Left ventricle myocardium superior (tissue), 1 donor: ENCODE results near the gene ADAMTS2. TPM values are rescaled to one million over a fixed set of nuclear protein-coding genes. Genes with fewer than 3 reads are reported as not detected.
"Not testable (repeated sequence)": the region's sequence is repeated elsewhere in the genome, so short reads cannot be mapped to it uniquely, and the experiment has no call there.

Source experiments
- ATAC-seq: fragments of 200-7000 bp; cut with Tn5 transposase; one replicate; pipeline ENCODE4 v1.9.1; 2020; ENCODE audit warnings: mild to moderate bottlenecking, moderate library complexity
- DNase-seq: peaks from one replicate; pipeline ENCODE4 v3.0.0-alpha.2; 2020
- intact Hi-C: fragments of 100-400 bp; cut with micrococcal nuclease; formaldehyde crosslinking; loops from one replicate; pipeline ENCODE4 v1.11.0; 2022
- total RNA-seq: library from RNA; stranded (reverse); fragmentation: NEBNext Ultra II Directional; extraction: Animal tissue kit (Norgen Biotek cat#: 25700); gene quantifications from one replicate; pipeline ENCODE4 v1.2.1, GENCODE V29; 2021
- donor health status: DM: no; HTN: yes; CAD: no; lungs with severe emphysema.

The ADAMTS2 gene
- total RNA-seq, 1 donor from 2014 or later, result 4.3 TPM

DNA sequence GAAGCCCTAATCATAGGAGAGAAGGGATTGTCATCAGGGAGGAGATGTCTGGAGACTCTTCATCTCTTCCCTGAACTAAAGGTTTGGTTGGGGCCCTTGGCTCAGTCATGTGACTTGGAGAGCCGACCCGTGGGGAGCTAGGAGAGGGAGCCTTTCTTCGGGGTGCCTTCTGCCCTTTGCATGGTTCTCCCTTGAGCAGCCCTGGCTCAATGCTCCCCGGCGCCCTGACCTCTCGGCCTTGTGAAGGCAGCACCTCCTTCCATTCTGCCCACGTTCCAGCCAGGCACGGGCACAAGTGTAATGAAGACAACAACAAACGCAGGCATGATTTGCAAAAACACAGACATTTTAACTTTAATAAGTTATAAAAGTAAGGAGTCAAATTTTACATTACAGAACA lies 234.7 kb downstream of the ADAMTS2 start:
- intact Hi-C loops, result no loop called here
- no peak for DNase-seq
- ATAC-seq, result no peak

DNA sequence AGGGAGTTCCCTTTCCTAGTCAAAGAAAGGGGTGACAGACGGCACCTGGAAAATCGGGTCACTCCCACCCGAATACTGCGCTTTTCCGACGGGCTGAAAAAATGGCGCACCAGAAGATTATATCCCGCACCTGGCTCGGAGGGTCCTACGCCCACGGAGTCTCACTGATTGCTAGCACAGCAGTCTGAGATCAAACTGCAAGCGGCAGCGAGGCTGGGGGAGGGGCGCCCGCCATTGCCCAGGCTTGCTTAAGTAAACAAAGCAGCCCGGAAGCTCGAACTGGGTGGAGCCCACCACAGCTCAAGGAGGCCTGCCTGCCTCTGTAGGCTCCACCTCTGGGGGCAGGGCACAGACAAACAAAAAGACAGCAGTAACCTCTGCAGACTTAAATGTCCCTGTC lies 244.0 kb downstream of the ADAMTS2 start:
- DNase-seq, intact Hi-C loops, ATAC-seq: not testable (repeated sequence)

DNA sequence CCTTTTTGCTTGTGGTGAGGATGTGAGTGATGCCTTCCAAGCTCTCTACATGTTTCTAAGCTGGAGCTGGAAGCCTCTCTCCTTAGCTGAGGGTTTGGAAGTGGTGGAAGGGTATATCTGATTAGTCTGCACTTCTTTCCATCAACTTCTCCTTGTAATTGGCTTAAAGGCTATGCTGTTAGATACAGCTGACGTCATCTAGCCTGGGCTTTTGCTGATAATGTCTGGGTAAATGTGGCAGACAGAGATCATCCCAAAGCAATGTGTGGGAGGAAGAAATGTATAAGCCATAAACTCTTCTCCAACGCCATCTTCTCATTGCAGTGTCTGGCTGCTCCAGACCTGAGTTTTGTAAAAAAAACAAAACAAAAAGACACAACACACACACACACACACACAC lies 255.8 kb downstream of the ADAMTS2 start:
- ATAC-seq, result no peak
- intact Hi-C loops, result no loop called here

DNA sequence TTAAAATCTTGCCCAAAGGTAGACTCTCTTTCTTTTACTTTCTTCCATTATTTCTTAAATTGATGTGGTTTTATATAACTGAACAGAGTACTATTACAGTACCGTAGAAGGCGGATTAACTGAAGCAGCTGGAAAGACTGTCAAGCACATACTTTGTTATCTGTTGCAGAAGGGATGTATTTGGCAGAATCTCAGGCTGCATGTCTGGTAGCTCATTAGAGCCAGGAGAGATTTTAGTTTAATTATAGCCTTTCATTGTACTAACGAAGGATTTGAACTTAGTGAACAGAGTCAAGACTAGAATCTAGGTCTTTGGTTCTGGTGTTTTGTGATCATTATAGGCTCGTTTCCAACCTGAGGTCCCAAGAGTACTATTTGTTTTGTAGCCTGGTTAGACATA lies 264.5 kb downstream of the ADAMTS2 start:
- ATAC-seq (no peak), DNase-seq (no peak)
- intact Hi-C loops, result no loop called here

More for the DNA sequence above, 255.8 kb downstream of the ADAMTS2 start:
- no peak for DNase-seq

DNA sequence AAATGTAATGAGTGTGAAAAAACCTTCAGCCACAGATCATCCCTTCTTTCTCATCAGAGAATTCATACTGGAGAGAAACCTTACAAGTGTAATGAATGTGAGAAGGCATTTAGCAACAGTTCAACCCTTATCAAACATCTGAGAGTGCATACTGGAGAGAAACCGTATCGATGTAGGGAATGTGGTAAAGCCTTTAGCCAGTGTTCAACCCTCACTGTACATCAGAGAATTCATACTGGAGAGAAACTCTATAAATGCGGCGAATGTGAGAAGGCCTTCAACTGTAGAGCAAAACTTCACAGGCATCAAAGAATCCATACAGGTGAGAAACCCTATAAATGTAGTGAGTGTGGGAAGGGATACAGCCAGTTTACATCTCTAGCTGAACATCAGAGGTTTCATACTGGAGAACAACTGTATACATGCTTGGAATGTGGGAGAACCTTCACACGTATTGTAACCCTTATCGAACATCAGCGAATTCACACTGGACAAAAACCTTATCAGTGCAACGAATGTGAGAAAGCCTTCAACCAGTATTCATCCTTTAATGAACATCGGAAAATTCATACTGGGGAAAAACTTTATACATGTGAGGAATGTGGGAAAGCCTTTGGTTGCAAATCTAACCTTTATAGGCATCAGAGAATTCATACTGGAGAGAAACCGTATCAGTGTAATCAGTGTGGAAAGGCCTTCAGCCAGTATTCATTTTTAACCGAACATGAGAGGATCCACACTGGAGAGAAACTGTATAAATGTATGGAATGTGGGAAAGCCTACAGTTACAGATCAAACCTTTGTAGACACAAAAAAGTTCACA lies 265.9 kb downstream of the ADAMTS2 start:
- ATAC-seq (no peak), DNase-seq (no peak)
- intact Hi-C loops, result no loop called here

DNA sequence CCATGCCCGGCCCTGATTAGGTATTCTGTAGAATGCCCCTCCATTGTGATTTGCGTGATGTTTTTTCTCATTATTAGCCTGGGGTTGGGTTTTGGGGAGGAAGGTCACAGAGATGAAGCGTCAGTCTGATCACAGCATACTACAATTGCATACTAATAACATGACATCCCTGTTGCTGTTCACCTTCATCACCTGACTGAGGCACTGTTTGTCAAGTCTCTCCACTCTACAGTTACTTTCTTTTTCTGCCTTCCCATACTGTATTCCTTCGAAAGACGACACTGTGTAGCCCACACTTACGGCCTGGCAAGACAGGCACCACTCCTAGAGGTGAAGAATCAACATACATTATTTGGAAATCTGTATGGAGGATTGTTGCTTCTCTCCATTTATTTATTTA lies 279.6 kb downstream of the ADAMTS2 start:
- ATAC-seq, result no peak
- intact Hi-C loops, result no loop called here
- DNase-seq, result no peak

DNA sequence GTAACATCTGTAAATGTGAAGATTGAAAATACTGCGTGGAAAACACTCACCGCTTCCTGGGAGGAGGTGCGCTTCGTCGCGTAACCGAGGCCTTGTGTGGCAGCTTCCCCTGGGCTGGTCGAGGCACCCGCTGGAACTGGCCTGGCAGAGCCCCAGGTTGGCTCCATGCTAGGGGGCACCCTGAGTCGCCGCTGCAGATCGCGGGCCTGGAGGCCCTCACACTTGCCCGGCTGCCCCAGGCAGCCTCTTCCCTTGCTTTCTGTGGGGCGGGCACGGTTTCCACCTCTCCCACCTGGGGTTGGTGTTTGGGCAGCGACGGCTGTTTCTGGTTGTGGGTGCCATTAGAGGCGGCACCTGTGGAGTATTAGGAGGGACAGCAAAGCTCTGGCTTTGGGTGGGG lies 284.2 kb downstream of the ADAMTS2 start:
- no peak for DNase-seq
- ATAC-seq, result no peak
- intact Hi-C loops, result no loop called here

Other genes starting within 250 kb of the ADAMTS2 start
- gene RUFY1, start 205.1 kb upstream of the ADAMTS2 start, total RNA-seq, result 24.5 TPM